BJ (cell line): ENCODE results near the gene ITPR3. TPM values are rescaled to one million over a fixed set of nuclear protein-coding genes. Genes with fewer than 3 reads are reported as not detected.

ENCODE experiments used
- CTCF ChIA-PET: fragments of 350-600 bp; formaldehyde crosslinking; extraction: SDS; loops from one replicate; lab custom pipeline; 2021; ENCODE audit warnings: antibody characterized with exemption, inconsistent platforms; lab: Yijun Ruan, JAX
- POLR2A ChIA-PET: fragments of 300-600 bp; sonication (Branson Sonifier 250); formaldehyde crosslinking; extraction: SDS; loops from one replicate; lab custom pipeline; 2021; ENCODE audit warnings: antibody characterized with exemption; lab: Charles Lee
- DNase-seq: peaks from one replicate; pipeline ENCODE4 v3.0.0-alpha.2; 2011; ENCODE audit warnings: low read depth
- H3K27me3 ChIP-seq: 2 replicates; pipeline ENCODE4 v1.6.0; 2011; ENCODE audit warnings: low read length; ENCODE audit not compliant: control insufficient read depth, insufficient read depth
- H3K36me3 ChIP-seq: 2 replicates; pipeline ENCODE4 v1.5.1; 2011; ENCODE audit warnings: low read length; ENCODE audit not compliant: control insufficient read depth, insufficient read depth
- H3K4me3 ChIP-seq: 2 replicates; pipeline ENCODE4 v1.5.1; 2011; ENCODE audit warnings: low read depth, mild to moderate bottlenecking, control low read depth, low read length
- polyA plus RNA-seq: library from polyadenylated mRNA; depleted of rRNA; stranded (reverse); fragments of >200 nt; gene quantifications from 2 replicates; pipeline ENCODE4 v1.2.3, GENCODE V29; 2011
- TF ChIP-seq, protein P1 (sequence below): IDR thresholded peaks from 2 replicates; pipeline ENCODE4 v1.5.1; 2011; ENCODE audit warnings: low read depth, mild to moderate bottlenecking, control low read depth, inconsistent platforms, low read length, moderate library complexity; ENCODE audit not compliant: insufficient read depth

The ITPR3 gene
- polyA plus RNA-seq, 1 experiment, result 16.6 TPM

DNA sequence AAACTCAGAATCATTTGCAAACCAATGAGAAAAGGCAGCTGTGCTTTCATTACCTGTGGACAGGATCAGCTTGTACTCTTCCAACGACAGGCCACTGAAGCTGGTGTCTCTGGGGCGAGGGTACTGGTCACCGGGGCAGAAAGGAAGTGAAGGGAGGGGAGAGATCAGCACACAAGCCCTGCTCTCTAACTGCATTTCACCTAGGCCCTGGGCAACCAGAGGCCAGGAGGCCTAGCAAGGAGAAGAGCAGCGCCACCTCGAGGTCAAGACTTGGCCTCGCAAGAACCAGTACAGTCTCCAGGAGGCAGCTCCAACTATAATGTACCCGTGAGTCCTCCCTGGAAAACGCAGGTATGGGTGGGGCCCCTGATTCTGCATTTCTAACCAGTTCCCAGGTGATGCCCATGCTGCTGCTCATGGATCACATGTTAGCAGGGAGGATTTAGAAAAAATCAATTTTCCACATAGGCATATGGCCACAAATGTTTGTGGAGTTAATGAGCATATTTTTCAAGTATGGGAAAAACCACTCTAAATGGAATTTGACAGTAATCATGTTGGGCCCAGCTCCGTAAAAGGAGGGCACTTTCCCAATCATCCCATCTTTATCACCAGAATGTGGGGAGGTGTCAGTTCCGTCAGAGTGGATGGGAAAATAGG lies 79.4 kb downstream of the ITPR3 start:
- POLR2A ChIA-PET, result no interaction called here
- TF ChIP-seq, protein P1, sequence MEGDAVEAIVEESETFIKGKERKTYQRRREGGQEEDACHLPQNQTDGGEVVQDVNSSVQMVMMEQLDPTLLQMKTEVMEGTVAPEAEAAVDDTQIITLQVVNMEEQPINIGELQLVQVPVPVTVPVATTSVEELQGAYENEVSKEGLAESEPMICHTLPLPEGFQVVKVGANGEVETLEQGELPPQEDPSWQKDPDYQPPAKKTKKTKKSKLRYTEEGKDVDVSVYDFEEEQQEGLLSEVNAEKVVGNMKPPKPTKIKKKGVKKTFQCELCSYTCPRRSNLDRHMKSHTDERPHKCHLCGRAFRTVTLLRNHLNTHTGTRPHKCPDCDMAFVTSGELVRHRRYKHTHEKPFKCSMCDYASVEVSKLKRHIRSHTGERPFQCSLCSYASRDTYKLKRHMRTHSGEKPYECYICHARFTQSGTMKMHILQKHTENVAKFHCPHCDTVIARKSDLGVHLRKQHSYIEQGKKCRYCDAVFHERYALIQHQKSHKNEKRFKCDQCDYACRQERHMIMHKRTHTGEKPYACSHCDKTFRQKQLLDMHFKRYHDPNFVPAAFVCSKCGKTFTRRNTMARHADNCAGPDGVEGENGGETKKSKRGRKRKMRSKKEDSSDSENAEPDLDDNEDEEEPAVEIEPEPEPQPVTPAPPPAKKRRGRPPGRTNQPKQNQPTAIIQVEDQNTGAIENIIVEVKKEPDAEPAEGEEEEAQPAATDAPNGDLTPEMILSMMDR, result peak; percentile 88
- H3K27me3 ChIP-seq, result no peaks in the 10 kb centered on the region
- DNase-seq, result no peak
- CTCF ChIA-PET, result interaction anchor here (0.6 to 12.9 kb wide), 26 partner anchors 8 to 316 kb away, joined by 3 to 335 read pairs (median 6); partner anchors contain the start of genes BAK1, ITPR3 and UQCC2
- H3K4me3 ChIP-seq, result no peak overlapping the region
- peaks cover 8% of the 10 kb centered on the region; the same call in 1 of the 2 replicates for H3K36me3 ChIP-seq

DNA sequence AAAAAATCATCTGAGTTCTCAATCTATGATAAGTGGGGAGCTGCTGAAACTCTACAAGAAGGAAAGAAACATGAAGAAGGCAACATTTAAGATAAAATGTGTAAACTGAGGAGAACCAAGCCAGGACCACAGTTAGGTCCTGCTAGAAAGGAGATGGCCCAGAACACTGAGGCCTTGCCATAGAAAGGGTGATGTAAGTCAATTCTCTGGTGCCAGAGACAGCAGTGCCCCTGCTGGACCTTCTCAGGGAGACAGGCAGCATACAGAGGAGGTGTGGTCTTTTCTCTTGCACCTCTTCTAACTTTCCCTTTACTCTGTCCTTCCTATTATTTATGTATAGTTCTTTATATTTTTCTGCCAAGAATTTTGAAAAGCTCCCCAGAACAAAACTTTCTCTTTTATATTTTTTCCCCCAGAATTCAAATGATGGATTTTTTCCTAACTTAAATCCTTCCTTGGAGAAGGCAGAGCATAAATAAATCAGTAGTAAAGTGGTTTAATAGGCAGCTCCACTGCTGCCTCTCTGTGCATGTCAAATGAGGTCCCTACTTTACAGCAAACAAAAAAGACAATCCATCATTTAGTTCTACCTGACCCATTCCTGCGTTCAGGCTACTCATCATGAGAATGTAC lies 81.3 kb downstream of the ITPR3 start:
- TF ChIP-seq, protein P1, result peak; percentile 80
- H3K36me3 ChIP-seq, result peaks cover 6% of the 10 kb centered on the region; the same call in 1 of the 2 replicates
- H3K27me3 ChIP-seq, result no peaks in the 10 kb centered on the region
- DNase-seq, result no peak
- no peak overlapping the region for H3K4me3 ChIP-seq
- ChIA-PET CTCF (interaction anchor here (0.6 to 12.9 kb wide), 23 partner anchors 8 to 740 kb away, joined by 3 to 335 read pairs (median 5); partner anchors contain the start of genes BAK1, ITPR3 and UQCC2), POLR2A (no interaction called here)

DNA sequence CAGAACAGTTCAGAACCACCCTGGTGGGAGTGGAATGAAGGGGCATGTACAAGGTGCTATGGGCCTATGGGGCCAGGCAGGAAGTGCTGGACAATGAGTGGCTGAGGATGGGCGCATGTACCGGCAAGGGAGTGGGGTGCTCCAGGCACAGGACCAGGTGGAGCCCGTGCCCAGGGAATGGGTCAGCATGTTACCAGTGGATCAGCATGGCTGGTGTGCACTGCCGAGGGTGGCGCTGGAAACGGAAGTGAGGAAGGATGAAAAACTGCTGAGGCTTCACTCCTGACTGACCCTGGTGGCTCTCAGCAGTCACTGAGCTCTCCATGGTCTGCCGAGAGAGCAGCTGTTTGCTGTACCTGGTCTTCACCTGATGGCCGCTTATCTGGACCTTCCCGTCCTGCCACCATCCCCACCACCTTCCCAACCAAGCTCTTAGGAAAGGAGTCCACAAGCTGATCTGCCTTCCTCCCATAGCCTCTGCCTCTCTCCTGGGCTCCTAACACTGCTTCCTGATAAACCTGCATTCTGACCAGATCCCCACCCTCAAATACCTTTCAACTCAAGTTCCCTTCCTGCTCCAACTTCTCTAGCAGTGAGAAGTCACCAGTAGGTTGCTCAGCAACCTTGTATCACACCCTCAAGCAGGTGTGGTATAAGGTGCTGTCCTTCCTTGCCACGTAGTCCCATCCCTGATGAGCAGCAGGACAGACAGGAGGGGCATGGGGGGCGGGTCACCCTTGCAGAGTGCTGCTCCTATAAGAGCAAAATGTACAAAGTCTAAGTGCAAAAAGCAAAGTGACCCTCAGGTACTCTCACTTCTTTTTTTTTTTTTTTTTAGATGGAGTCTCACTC lies 83.3 kb downstream of the ITPR3 start:
- H3K27me3 ChIP-seq, result no peaks in the 10 kb centered on the region
- ChIA-PET CTCF (interaction anchor here (0.8 to 12.9 kb wide), 5 partner anchors 10 to 323 kb away, joined by 3 to 335 read pairs (median 4); partner anchors contain the start of gene BAK1), POLR2A (interaction anchor here (0.5 kb wide), 1 partner anchor 92 kb away, joined by 10 read pairs; no protein-coding TSS in a partner anchor)
- peaks cover 6% of the 10 kb centered on the region for H3K36me3 ChIP-seq
- H3K4me3 ChIP-seq, result no peak overlapping the region
- no peak for DNase-seq
- TF ChIP-seq, protein P1, result no peak

DNA sequence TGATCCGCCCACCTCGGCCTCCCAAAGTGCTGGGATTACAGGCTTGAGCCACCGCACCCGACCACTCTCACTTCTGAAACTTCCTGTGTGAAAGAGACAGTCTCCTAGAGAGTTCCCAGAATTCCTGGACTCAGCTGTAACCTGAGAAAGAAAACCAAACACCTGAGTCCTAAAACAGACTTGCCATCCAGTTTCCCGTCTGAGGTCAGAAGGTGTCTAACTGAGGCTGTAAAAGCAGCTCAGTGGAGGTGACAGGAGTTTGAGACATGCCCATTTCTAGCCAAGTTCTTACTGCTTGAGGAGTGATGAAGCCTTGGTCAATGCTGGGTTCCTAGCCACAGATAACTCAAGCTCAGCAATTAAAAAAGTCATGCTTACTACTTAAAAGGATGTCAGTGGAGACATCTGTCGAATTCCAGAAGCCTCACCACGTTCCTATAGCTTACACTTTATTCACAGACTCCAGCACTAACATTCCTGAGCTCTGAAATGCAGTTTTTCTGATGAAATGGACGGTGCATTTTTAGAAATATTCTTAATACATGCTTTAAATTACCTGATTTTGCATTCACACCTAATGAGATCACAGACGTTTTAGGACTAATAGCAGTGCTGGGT lies 84.3 kb downstream of the ITPR3 start:
- ChIA-PET CTCF (interaction anchor here (0.8 to 12.9 kb wide), 6 partner anchors 11 to 322 kb away, joined by 3 to 335 read pairs (median 4); partner anchors contain the start of gene BAK1), POLR2A (no interaction called here)
- H3K27me3 ChIP-seq, result no peaks in the 10 kb centered on the region
- no peak for DNase-seq
- TF ChIP-seq, protein P1, result no peak
- no peak overlapping the region for H3K4me3 ChIP-seq
- peaks cover 6% of the 10 kb centered on the region for H3K36me3 ChIP-seq
